ENCODE measurements around the gene SPART.
"Not testable (repeated sequence)": the region's sequence is repeated elsewhere in the genome, so short reads cannot be mapped to it uniquely, and the experiment has no call there.

The SPART gene

GRCh38 chr13:36331280-36331679, 14.9 kb downstream of the SPART start:
- DNase-seq (ENCODE audit: low read depth), result no peak
- TF ChIP-seq CTCF (conservative IDR thresholded peaks at IDR 0.05; ENCODE audit: low read length), result no peak

DNA sequence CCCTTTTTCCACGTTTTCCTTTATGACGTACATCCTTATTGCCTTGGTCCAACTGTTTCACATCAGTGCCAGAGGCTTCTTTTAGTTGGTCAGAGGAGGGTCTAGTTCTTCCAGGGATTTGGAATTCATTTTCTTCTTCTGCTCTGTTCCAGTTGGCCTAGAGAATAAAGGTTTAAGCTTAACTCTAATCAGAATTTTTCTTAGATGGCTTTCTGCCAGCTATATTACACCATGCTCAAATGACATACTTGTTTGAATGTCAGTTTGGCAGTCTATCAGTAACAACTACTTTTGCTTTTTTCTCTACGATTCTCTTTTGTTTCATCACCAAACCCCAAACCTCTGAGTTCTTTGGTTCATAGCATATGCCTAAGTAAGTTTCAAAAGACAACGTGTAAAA, 16.8 kb downstream of the SPART start:
- no peak overlapping the region for H3K4me3 ChIP-seq (ENCODE audit: low read length)
- TF ChIP-seq CTCF (conservative IDR thresholded peaks at IDR 0.05; ENCODE audit: low read length), result no peak
- no peak for DNase-seq (ENCODE audit: low read depth)

More at GRCh38 chr13:36331280-36331679, 14.9 kb downstream of the SPART start:
- H3K4me3 ChIP-seq (ENCODE audit: low read length), result no peak overlapping the region

- H3K4me3 ChIP-seq (ENCODE audit: low read length), result no peak overlapping the region
- TF ChIP-seq CTCF (conservative IDR thresholded peaks at IDR 0.05; ENCODE audit: low read length), result no peak
- DNase-seq (ENCODE audit: low read depth), result no peak
Measured at GRCh38 chr13:36328821-36329220, 17.4 kb downstream of the SPART start.

- no peak for DNase-seq (ENCODE audit: low read depth)
- no peak for TF ChIP-seq CTCF (conservative IDR thresholded peaks at IDR 0.05; ENCODE audit: low read length)
- no peak overlapping the region for H3K4me3 ChIP-seq (ENCODE audit: low read length)
Measured at GRCh38 chr13:36325912-36326311, 20.3 kb downstream of the SPART start.

- DNase-seq (ENCODE audit: low read depth); H3K4me3 ChIP-seq (ENCODE audit: low read length): not testable (repeated sequence)
Measured at GRCh38 chr13:36324881-36325280, 21.3 kb downstream of the SPART start.

GRCh38 chr13:36323951-36324566, 22.1 kb downstream of the SPART start:
- no peak overlapping the region for H3K4me3 ChIP-seq (ENCODE audit: low read length)
- DNase-seq (ENCODE audit: low read depth), result peak; percentile 83
- TF ChIP-seq CTCF (conservative IDR thresholded peaks at IDR 0.05; ENCODE audit: low read length), result no peak

- no peak for TF ChIP-seq CTCF (conservative IDR thresholded peaks at IDR 0.05; ENCODE audit: low read length)
- no peak overlapping the region for H3K4me3 ChIP-seq (ENCODE audit: low read length)
- DNase-seq (ENCODE audit: low read depth), result no peak
Measured at GRCh38 chr13:36323408-36323807, 22.8 kb downstream of the SPART start.

DNA sequence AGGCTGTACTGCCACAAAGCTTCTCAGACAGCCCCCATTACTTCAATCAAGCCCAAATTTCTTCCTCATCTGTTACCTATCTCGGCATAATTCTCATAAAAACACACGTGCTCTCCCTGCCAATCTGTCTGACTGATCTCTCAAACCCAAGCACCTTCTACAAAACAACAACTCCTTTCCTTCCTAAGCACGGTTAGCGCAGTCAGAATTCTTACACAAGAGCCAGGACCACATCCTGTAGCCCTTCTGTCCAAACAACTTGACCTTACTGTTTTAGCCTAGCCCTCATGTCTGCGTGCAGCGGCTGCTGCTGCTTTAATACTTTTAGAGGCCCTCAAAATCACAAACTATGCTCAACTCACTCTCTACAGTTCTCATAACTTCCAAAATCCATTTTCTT, 26.4 kb downstream of the SPART start:
- not testable (repeated sequence) for DNase-seq (ENCODE audit: low read depth); H3K4me3 ChIP-seq (ENCODE audit: low read length)
